Adrenal gland (tissue), 5 donors: ENCODE data around the gene GTF3C6.
"Not testable (repeated sequence)": the region's sequence is repeated elsewhere in the genome, so short reads cannot be mapped to it uniquely, and the experiment has no call there.

Experiments
- POLR2A ChIP-seq, 2 donors: fragments of 450-650 bp; IDR thresholded peaks; one replicate each; pipeline ENCODE4 v1.6.1; 2017; ENCODE audit warnings: antibody characterized with exemption in 2 of 2, mild to moderate bottlenecking in 2 of 2, moderate library complexity in 1 of 2
- TF ChIP-seq, protein P1 (sequence below), 6 experiments: fragments of 450-650 bp in 4 of 6; fragments of 200-600 bp in 2 of 6; sonication (generic) in 1 of 6; IDR thresholded peaks; 1 replicate in 5 of 6; 2 replicates in 1 of 6; pipeline versions ENCODE4 v1.5.1 to v1.8.0; 2016 to 2021; ENCODE audit warnings: antibody characterized with exemption in 6 of 6, mild to moderate bottlenecking in 2 of 6, moderate library complexity in 1 of 6
- donor health status: DM: no; HTN: no; CAD: no.

DNA sequence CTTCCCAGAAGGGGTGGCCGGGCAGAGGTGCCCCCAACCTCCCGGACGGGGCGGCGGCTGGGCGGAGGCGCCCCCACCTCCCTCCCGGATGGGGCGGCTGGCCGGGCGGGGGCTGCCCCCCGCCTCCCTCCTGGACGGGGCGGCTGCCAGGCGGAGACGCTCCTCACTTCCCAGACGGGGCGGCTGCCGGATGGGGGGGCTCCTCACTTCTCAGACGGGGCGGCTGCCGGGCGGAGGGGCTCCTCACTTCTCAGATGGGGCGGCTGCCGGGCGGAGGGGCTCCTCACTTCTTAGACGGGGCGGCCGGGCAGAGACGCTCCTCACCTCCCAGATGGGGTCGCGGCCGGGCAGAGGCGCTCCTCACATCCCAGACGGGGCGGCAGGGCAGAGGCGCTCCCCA is 58.7 kb downstream of the GTF3C6 start:
- not testable (repeated sequence) for TF ChIP-seq POLR2A (IDR thresholded peaks at IDR 0.05)
- TF ChIP-seq, protein P1, sequence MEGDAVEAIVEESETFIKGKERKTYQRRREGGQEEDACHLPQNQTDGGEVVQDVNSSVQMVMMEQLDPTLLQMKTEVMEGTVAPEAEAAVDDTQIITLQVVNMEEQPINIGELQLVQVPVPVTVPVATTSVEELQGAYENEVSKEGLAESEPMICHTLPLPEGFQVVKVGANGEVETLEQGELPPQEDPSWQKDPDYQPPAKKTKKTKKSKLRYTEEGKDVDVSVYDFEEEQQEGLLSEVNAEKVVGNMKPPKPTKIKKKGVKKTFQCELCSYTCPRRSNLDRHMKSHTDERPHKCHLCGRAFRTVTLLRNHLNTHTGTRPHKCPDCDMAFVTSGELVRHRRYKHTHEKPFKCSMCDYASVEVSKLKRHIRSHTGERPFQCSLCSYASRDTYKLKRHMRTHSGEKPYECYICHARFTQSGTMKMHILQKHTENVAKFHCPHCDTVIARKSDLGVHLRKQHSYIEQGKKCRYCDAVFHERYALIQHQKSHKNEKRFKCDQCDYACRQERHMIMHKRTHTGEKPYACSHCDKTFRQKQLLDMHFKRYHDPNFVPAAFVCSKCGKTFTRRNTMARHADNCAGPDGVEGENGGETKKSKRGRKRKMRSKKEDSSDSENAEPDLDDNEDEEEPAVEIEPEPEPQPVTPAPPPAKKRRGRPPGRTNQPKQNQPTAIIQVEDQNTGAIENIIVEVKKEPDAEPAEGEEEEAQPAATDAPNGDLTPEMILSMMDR (IDR thresholded peaks at IDR 0.05) = not testable (repeated sequence)
